Endodermal cell (in vitro differentiated cells): ENCODE results near the gene TAF10. TPM values are rescaled to one million over a fixed set of nuclear protein-coding genes. Genes with fewer than 3 reads are reported as not detected.
A peak's percentile ranks its signal among the peaks of the same experiment; 100 is the strongest.

Experiments used
- DNase-seq: peaks from one replicate; pipeline ENCODE4 v3.0.0-alpha.2; 2017
- H3K27ac ChIP-seq: 2 replicates; pipeline ENCODE4 v1.5.1; 2013; ENCODE audit warnings: mild to moderate bottlenecking, low read depth, low read length, moderate library complexity
- H3K27me3 ChIP-seq: 2 replicates; pipeline ENCODE4 v1.6.1; 2013; ENCODE audit warnings: mild to moderate bottlenecking, low read length, moderate library complexity; ENCODE audit not compliant: insufficient read depth, control insufficient read depth, poor library complexity, severe bottlenecking
- H3K36me3 ChIP-seq: 2 replicates; pipeline ENCODE4 v1.7.0; 2013; ENCODE audit warnings: mild to moderate bottlenecking, low read length, moderate library complexity; ENCODE audit not compliant: control insufficient read depth, insufficient read depth
- H3K4me1 ChIP-seq: one replicate; pipeline ENCODE4 v1.7.0; 2013; ENCODE audit warnings: low read length; ENCODE audit not compliant: control insufficient read depth, insufficient read depth
- H3K4me3 ChIP-seq: 2 replicates; pipeline ENCODE4 v1.5.1; 2013; ENCODE audit warnings: mild to moderate bottlenecking, low read length, moderate library complexity
- H3K9ac ChIP-seq: 2 replicates; pipeline ENCODE4 v1.6.1; 2013; ENCODE audit warnings: mild to moderate bottlenecking, low read length, moderate library complexity; ENCODE audit not compliant: poor library complexity, severe bottlenecking; ENCODE audit errors: extremely low read depth
- H3K9me3 ChIP-seq: 2 replicates; pipeline ENCODE4 v1.6.1; 2013; ENCODE audit warnings: mild to moderate bottlenecking, low read length, moderate library complexity; ENCODE audit not compliant: control insufficient read depth
- H3K27ac Mint-ChIP-seq: 2 replicates; pipeline ENCODE4 v1.8.0; 2020; ENCODE audit warnings: mixed read lengths
- H3K27me3 Mint-ChIP-seq: 2 replicates; pipeline ENCODE4 v1.8.0; 2021; ENCODE audit warnings: mild to moderate bottlenecking, mixed read lengths; ENCODE audit not compliant: insufficient read depth
- H3K36me3 Mint-ChIP-seq: 2 replicates; pipeline ENCODE4 v1.8.0; 2020; ENCODE audit warnings: low read depth, mixed read lengths
- H3K4me1 Mint-ChIP-seq: 2 replicates; pipeline ENCODE4 v1.8.0; 2020; ENCODE audit warnings: mixed read lengths
- H3K4me3 Mint-ChIP-seq: 2 replicates; pipeline ENCODE4 v1.8.0; 2020; ENCODE audit warnings: mild to moderate bottlenecking, moderate library complexity, mixed read lengths
- H3K9me3 Mint-ChIP-seq: 2 replicates; pipeline ENCODE4 v1.8.0; 2020; ENCODE audit warnings: mild to moderate bottlenecking, mixed read lengths
- CTCF ChIP-seq: fragments of 200-600 bp; sonication (generic); conservative IDR thresholded peaks from 2 replicates; pipeline ENCODE4 v1.5.0; 2021; ENCODE audit warnings: antibody characterized with exemption, mild to moderate bottlenecking
- WGBS, 2 experiments: methylation state at CpG; one replicate each; pipeline versions ENCODE4 v1.1.5 to v1.1.7; 2013; ENCODE audit warnings: missing lambda C conversion rate in 2 of 2, mixed read lengths in 1 of 2; ENCODE audit not compliant: insufficient coverage in 1 of 2, insufficient read length in 1 of 2; 5-methylcytosine and 5-hydroxymethylcytosine counted together
- total RNA-seq, 2 donors: library from RNA; stranded (reverse); fragmentation: NEBNext Ultra II Directional in 1 of 2; extraction: Animal tissue kit (Norgen Biotek cat#: 25700) in 1 of 2; gene quantifications; 2 replicates in 1 of 2; 3 replicates in 1 of 2; pipeline ENCODE4 v1.2.1, GENCODE V29; 2021

Gene TAF10
- total RNA-seq, 2 donors from 2014 or later: 168 to 202 TPM

GRCh38 chr11:6647836-6648235 is 35.8 kb upstream of the TAF10 start:
- Mint-ChIP-seq H3K9me3 (no peaks in the 10 kb centered on the region), H3K27me3 (no peaks in the 10 kb centered on the region), H3K36me3 (no peaks in the 10 kb centered on the region), H3K4me1 (no peaks in the 10 kb centered on the region), H3K27ac (no peak overlapping the region), H3K4me3 (no peak overlapping the region)
- H3K36me3 ChIP-seq: peaks cover 3% of the 10 kb centered on the region
- H3K4me3 ChIP-seq: no peak overlapping the region
- H3K4me1 ChIP-seq: no peaks in the 10 kb centered on the region
- no peaks in the 10 kb centered on the region for H3K27me3 ChIP-seq
- TF ChIP-seq CTCF: no peak
- H3K9ac ChIP-seq: no peak overlapping the region
- 90 to 92% methylated on average over 2 of the region's 2 CpGs for WGBS, 2 experiments
- DNase-seq: peak; percentile 28
- H3K9me3 ChIP-seq: no peaks in the 10 kb centered on the region
- no peak overlapping the region for H3K27ac ChIP-seq

DNA sequence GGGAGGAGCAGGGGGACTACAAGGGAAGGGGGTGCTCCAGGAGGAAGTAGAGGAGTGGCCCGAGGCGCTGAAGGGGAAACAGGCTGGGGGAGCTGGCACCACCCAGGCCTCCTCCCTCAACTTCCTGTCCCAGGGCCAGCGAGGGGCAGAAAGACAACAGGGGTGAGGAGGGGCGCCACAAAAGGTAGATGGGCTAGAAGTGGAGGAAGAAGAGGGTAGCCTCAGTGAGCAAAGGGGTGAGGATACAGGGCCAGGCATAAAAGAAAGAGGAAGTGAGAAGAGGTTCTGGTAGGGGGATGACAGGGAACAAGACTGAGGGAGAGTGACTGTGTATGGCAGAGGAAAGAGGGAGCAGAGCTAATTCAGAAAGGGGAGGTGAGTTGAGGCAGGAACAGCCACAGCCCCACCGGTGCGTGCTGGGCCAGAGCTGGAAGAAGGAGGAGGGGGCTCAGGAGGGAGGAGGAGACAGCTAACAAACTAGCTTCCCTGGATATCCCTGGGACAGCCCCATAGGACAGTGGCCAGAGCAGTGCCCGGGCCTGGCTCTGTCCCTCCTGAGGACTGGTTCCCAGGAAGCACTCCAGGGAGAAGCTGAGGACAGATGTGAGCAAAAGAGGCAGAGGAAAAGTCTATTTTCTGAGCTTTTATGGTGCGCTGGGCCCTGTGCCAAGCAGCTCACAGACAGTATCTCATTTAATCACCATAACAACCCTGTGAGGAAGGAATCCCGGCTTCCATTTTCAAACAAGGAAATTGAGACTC is 35.1 kb upstream of the TAF10 start:
- Histone ChIP-seq H3K9me3 (no peaks in the 10 kb centered on the region), H3K4me1 (no peaks in the 10 kb centered on the region), H3K9ac (no peak overlapping the region), H3K27me3 (no peaks in the 10 kb centered on the region), H3K36me3 (peaks cover 3% of the 10 kb centered on the region), H3K4me3 (no peak overlapping the region), H3K27ac (no peak overlapping the region)
- H3K4me1 Mint-ChIP-seq: no peaks in the 10 kb centered on the region
- H3K9me3 Mint-ChIP-seq: no peaks in the 10 kb centered on the region
- no peaks in the 10 kb centered on the region for H3K36me3 Mint-ChIP-seq
- H3K4me3 Mint-ChIP-seq: no peak overlapping the region
- WGBS, 2 experiments: 59 to 79% methylated on average over 6 to 8 of the region's 9 CpGs
- DNase-seq: peak; percentile 53
- H3K27me3 Mint-ChIP-seq: no peaks in the 10 kb centered on the region
- H3K27ac Mint-ChIP-seq: no peak overlapping the region
- TF ChIP-seq CTCF: no peak

DNA sequence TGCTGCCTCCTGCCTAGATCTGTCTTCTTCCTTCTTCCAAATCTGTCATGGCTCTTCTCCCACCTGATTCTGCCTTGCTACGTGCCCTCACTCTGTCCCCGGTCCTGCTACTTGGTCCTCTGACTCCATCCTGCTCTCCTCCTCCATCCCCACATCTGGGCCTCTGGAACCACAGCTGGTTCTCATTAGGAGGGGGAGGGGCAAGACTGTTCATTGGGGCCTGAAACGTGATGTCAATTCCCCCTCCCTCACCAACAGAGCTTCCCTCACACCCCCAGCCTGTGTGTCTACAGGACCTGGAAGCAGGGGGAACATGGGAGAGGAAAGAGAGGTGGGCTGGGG is 34.5 kb upstream of the TAF10 start:
- WGBS, 2 experiments: 78% methylated on average over 2 of the region's 3 CpGs; no CpG with 5 or more reads in 1 of the 2 experiments
- no peaks in the 10 kb centered on the region for H3K4me1 ChIP-seq
- H3K9ac ChIP-seq: no peak overlapping the region
- no peak overlapping the region for H3K4me3 ChIP-seq
- Mint-ChIP-seq H3K27ac (no peak overlapping the region), H3K9me3 (no peaks in the 10 kb centered on the region), H3K4me1 (no peaks in the 10 kb centered on the region), H3K36me3 (no peaks in the 10 kb centered on the region), H3K27me3 (no peaks in the 10 kb centered on the region), H3K4me3 (no peak overlapping the region)
- H3K36me3 ChIP-seq: peaks cover 3% of the 10 kb centered on the region
- H3K27ac ChIP-seq: no peak overlapping the region
- H3K27me3 ChIP-seq: no peaks in the 10 kb centered on the region
- DNase-seq: peak; percentile 47
- no peaks in the 10 kb centered on the region for H3K9me3 ChIP-seq
- no peak for TF ChIP-seq CTCF
